CD4-positive, alpha-beta T cell treated with Interleukin-15 for 1 hour (primary cell): Measurements from ENCODE around the gene SARDH.
A peak's percentile ranks its signal among the peaks of the same experiment; 100 is the strongest.

Experiments
- DNase-seq: peaks from one replicate; pipeline ENCODE4 v3.0.0-alpha.2; 2020

SARDH gene

GRCh38 chr9:133732639-133733408 is 5.3 kb downstream of the SARDH start:
- no peak for DNase-seq

- no peak for DNase-seq
Measured at GRCh38 chr9:133731876-133732638, 6.1 kb downstream of the SARDH start.

GRCh38 chr9:133730994-133731715 is 7.0 kb downstream of the SARDH start:
- DNase-seq = no peak

- DNase-seq = no peak
Measured at GRCh38 chr9:133729617-133730281, 8.4 kb downstream of the SARDH start.

- DNase-seq = no peak
Measured at GRCh38 chr9:133728856-133729616, 9.1 kb downstream of the SARDH start.

- no peak for DNase-seq
Measured at GRCh38 chr9:133727876-133728441, 10.2 kb downstream of the SARDH start.

GRCh38 chr9:133727277-133727875 is 10.8 kb downstream of the SARDH start:
- DNase-seq = no peak

GRCh38 chr9:133726401-133727276 is 11.5 kb downstream of the SARDH start:
- DNase-seq = peak; percentile 52

- DNase-seq = no peak
Measured at GRCh38 chr9:133725886-133726285, 12.3 kb downstream of the SARDH start.

- DNase-seq = peak; percentile 15
Measured at GRCh38 chr9:133718563-133719315, 19.4 kb downstream of the SARDH start.

- peak; percentile 15 for DNase-seq
Measured at GRCh38 chr9:133717113-133718031, 20.8 kb downstream of the SARDH start.

GRCh38 chr9:133716564-133717112 is 21.5 kb downstream of the SARDH start:
- DNase-seq = no peak

- peak; percentile 1 for DNase-seq
Measured at GRCh38 chr9:133715866-133716563, 22.1 kb downstream of the SARDH start.

GRCh38 chr9:133715295-133715865 is 22.8 kb downstream of the SARDH start:
- peak; percentile 6 for DNase-seq

- peak; percentile 1 for DNase-seq
Measured at GRCh38 chr9:133714606-133715294, 23.4 kb downstream of the SARDH start.

GRCh38 chr9:133713960-133714495 is 24.1 kb downstream of the SARDH start:
- peak; percentile 13 for DNase-seq
